Psoas muscle (tissue), 8 donors: ENCODE results near the gene KANSL1. TPM values are rescaled to one million over a fixed set of nuclear protein-coding genes. Genes with fewer than 3 reads are reported as not detected.

Experiments used
- ATAC-seq, 4 donors: fragments of 200-7000 bp; cut with Tn5 transposase; one replicate each; pipeline ENCODE4 v1.9.1; 2020; ENCODE audit warnings: moderate library complexity in 3 of 4, mild to moderate bottlenecking in 2 of 4
- DNase-seq, 2 donors: peaks; one replicate each; pipeline ENCODE4 v3.0.0-alpha.2; 2020
- H3K27ac ChIP-seq: fragments of 200-600 bp; one replicate; pipeline ENCODE4 v1.8.0; 2022
- H3K27me3 ChIP-seq, 3 donors: fragments of 200-600 bp in 1 of 3; one replicate each; pipeline versions ENCODE4 v1.6.1 to v1.8.0; 2013 to 2022; ENCODE audit warnings: low read length in 2 of 3, mild to moderate bottlenecking in 2 of 3, moderate library complexity in 1 of 3; ENCODE audit not compliant: insufficient read depth in 3 of 3
- H3K36me3 ChIP-seq, 2 donors: fragments of 200-600 bp in 1 of 2; one replicate each; pipeline versions ENCODE4 v1.6.1 to v1.8.0; 2013 to 2022; ENCODE audit warnings: low read depth in 1 of 2, mild to moderate bottlenecking in 1 of 2, moderate library complexity in 1 of 2; ENCODE audit not compliant: insufficient read depth in 1 of 2
- H3K4me1 ChIP-seq: fragments of 200-600 bp; one replicate; pipeline ENCODE4 v1.8.0; 2022
- H3K4me3 ChIP-seq: fragments of 200-600 bp; one replicate; pipeline ENCODE4 v1.8.0; 2022; ENCODE audit warnings: mild to moderate bottlenecking
- H3K9me3 ChIP-seq: fragments of 200-600 bp; one replicate; pipeline ENCODE4 v1.8.0; 2022
- CTCF ChIP-seq: fragments of 200-600 bp; IDR thresholded peaks from one replicate; pipeline ENCODE4 v1.8.0; 2022; ENCODE audit warnings: antibody characterized with exemption
- WGBS, 3 donors: extraction: QIAGEN DNeasy Blood & Tissue Kit; methylation state at CpG; one replicate each; pipeline versions ENCODE4 v1.1.6 to v1.1.7; 2013; 5-methylcytosine and 5-hydroxymethylcytosine counted together
- intact Hi-C, 2 donors: fragments of 100-400 bp; cut with DNase I; formaldehyde crosslinking; loops; one replicate each; pipeline versions ENCODE4 v1.11.0 to v1.14.2; 2022
- polyA plus RNA-seq, 3 donors: library from polyadenylated mRNA; stranded (reverse); fragments of 200-250 nt; gene quantifications; one replicate each; pipeline ENCODE4 v1.2.3, GENCODE V29; 2013
- total RNA-seq, 4 donors: library from RNA; stranded (reverse); fragmentation: NEBNext Ultra II Directional in 2 of 4; extraction: Animal tissue kit (Norgen Biotek cat#: 25700) in 2 of 4; gene quantifications; one replicate each; pipeline versions ENCODE4 v1.2.1 to v1.2.4, GENCODE V29; 2021 to 2023
- donor health status: healthy with polysubstance abuse.
- donor health status: DM: no; HTN: no; CAD: no; lungs with moderate emphysema.
- donor health status: Bipolar disorder and iron deficiency.
- donor health status: healthy.
- donor health status: DM: yes; HTN: yes; CAD: no.
- donor health status: DM: no; HTN: no; CAD: no.
- donor health status: DM: no; HTN: no; CAD: no.
- donor health status: DM: yes; HTN: yes; CAD: no.

The KANSL1 gene
- total and polyA plus RNA-seq, 7 donors: 6.9 to 37.5 (median 25.8) TPM

GRCh38 chr17:46195939-46196716 lies 2.9 kb upstream of the KANSL1 start:
- 99 to 100% (median 100%) methylated on average over 2 of the region's 2 CpGs for WGBS, 3 donors
- no peak for TF ChIP-seq CTCF
- H3K9me3 ChIP-seq: no peaks in the 10 kb centered on the region
- no peak overlapping the region for H3K27ac ChIP-seq
- no peak for DNase-seq
- no peak overlapping the region for H3K4me3 ChIP-seq
- peaks cover 26% of the 10 kb centered on the region for H3K4me1 ChIP-seq
- intact Hi-C loops: no loop called here
- no peaks in the 10 kb centered on the region for H3K36me3 ChIP-seq
- no peaks in the 10 kb centered on the region for H3K27me3 ChIP-seq
- no peak for ATAC-seq

DNA sequence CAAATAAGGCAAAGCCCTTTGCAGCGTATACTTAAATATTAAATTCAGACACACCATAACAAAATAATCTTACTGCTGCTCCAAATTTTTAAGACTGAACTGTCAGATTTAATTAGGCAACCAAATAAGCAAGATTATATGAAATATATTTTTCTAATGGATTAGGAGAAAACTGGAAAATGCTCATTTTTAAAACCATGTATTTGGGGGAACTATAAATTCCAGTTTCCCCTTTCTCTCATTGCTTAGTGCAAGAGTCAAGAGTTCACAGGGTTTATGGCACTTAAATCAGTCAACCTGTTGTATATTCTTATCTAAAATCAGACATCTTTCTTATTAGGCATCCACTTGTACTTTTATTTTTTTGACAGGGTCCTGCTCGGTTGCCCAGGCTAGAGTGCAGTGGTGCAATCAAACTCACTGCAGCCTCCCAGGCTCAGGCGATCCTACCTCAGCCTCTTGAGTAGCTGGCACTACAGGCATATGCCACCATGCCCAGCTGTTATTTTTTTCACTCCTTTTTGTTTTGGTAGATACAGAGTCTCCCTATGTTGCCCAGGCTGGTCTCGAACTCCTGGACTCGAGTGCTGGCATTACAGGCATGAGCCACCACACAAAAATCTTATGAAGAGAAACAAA lies 2.1 kb upstream of the KANSL1 start:
- no peak overlapping the region for H3K4me3 ChIP-seq
- no peaks in the 10 kb centered on the region for H3K36me3 ChIP-seq
- no peak overlapping the region for H3K27ac ChIP-seq
- 70 to 81% (median 73%) methylated on average over 5 of the region's 5 CpGs for WGBS, 3 donors
- H3K4me1 ChIP-seq: peaks cover 32% of the 10 kb centered on the region
- intact Hi-C loops: no loop called here
- DNase-seq (no peak), ATAC-seq (no peak)
- no peak for TF ChIP-seq CTCF
- no peaks in the 10 kb centered on the region for H3K27me3 ChIP-seq
- no peaks in the 10 kb centered on the region for H3K9me3 ChIP-seq

- peak; percentile 34 for TF ChIP-seq CTCF
- ATAC-seq (no peak), DNase-seq (no peak)
- intact Hi-C loops: loop anchor here in 1 of 2 donors (5.0 kb wide), 1 partner anchor 152 kb away; no protein-coding TSS in a partner anchor
- Histone ChIP-seq H3K27ac (peak overlapping the region; percentile 98), H3K27me3 (no peaks in the 10 kb centered on the region), H3K4me1 (peaks cover 39% of the 10 kb centered on the region), H3K4me3 (peak overlapping the region; percentile 76), H3K9me3 (no peaks in the 10 kb centered on the region), H3K36me3 (no peaks in the 10 kb centered on the region)
- WGBS, 3 donors: 48 to 59% (median 57%) methylated on average over 9 of the region's 9 CpGs
Measured at GRCh38 chr17:46194393-46195216, 1.4 kb upstream of the KANSL1 start.

- H3K9me3 ChIP-seq: no peaks in the 10 kb centered on the region
- H3K4me1 ChIP-seq: peaks cover 40% of the 10 kb centered on the region
- no peaks in the 10 kb centered on the region for H3K27me3 ChIP-seq
- WGBS, 3 donors: 0 to 1% (median 1%) methylated on average over 53 to 60 of the region's 60 CpGs
- no peaks in the 10 kb centered on the region for H3K36me3 ChIP-seq
- intact Hi-C loops: loop anchor here (2.0 to 5.0 kb wide), 2 partner anchors 149 to 152 kb away; no protein-coding TSS in a partner anchor
- peak overlapping the region; percentile 76 for H3K4me3 ChIP-seq
- peak; percentile 90 to 95 (median 92) for ATAC-seq
- peak; percentile 99 to 100 for DNase-seq
- TF ChIP-seq CTCF: no peak
- peak overlapping the region; percentile 98 for H3K27ac ChIP-seq
Measured at GRCh38 chr17:46193626-46194392, 580 bp upstream of the KANSL1 start.
